T47D (cell line): ENCODE results near the gene OSCAR.

ENCODE experiments used
- DNase-seq, 2 experiments: peaks; one replicate each; pipeline versions ENCODE4 v3.0.0 to v3.0.0-alpha.2; 2011 to 2012; ENCODE audit warnings: low read depth in 1 of 2, low spot score in 1 of 2
- JUND ChIP-seq: IDR thresholded peaks from 2 replicates; pipeline ENCODE4 v1.6.1; 2012; ENCODE audit warnings: low read depth
- in situ Hi-C: cut with HindIII; loops from 2 replicates; pipeline ENCODE4 v1.10.0; 2016; ENCODE audit warnings: low sequenced_read_pairs, low pct_unique_long_range_greater_than_20kb

The OSCAR gene

GRCh38 chr19:54100561-54100960 is at the start of gene OSCAR:
Gene OSCAR (minus strand): TSS chr19:54100803. CDS start chr19:54100792, 11 bp downstream.
- no peak for DNase-seq
- no peak for TF ChIP-seq JUND
- in situ Hi-C loops, result no loop called here

- no peak for TF ChIP-seq JUND
- no peak for DNase-seq
- in situ Hi-C loops, result no loop called here
Observed at GRCh38 chr19:54149021-54149812, 48.6 kb upstream of the OSCAR start.

GRCh38 chr19:54148158-54148557 is 47.6 kb upstream of the OSCAR start:
- in situ Hi-C loops, result no loop called here
- TF ChIP-seq JUND, result no peak
- DNase-seq, result no peak

- in situ Hi-C loops, result no loop called here
- no peak for TF ChIP-seq JUND
- DNase-seq, result no peak
Observed at GRCh38 chr19:54147676-54148075, 47.1 kb upstream of the OSCAR start.

GRCh38 chr19:54145541-54146158 is 45.0 kb upstream of the OSCAR start:
- no peak for TF ChIP-seq JUND
- no peak for DNase-seq
- in situ Hi-C loops, result no loop called here

- TF ChIP-seq JUND, result no peak
- DNase-seq, result no peak
- in situ Hi-C loops, result no loop called here
Observed at GRCh38 chr19:54142166-54142780, 41.7 kb upstream of the OSCAR start.

- DNase-seq, result no peak
Observed at GRCh38 chr19:54141356-54141755, 40.8 kb upstream of the OSCAR start.

GRCh38 chr19:54138489-54139256 is 38.1 kb upstream of the OSCAR start:
- no peak for DNase-seq
- TF ChIP-seq JUND, result no peak
- in situ Hi-C loops, result no loop called here

More at GRCh38 chr19:54141356-54141755, 40.8 kb upstream of the OSCAR start:
- in situ Hi-C loops, result no loop called here
- no peak for TF ChIP-seq JUND

- no peak for DNase-seq
- no peak for TF ChIP-seq JUND
- in situ Hi-C loops, result no loop called here
Observed at GRCh38 chr19:54137699-54138488, 37.3 kb upstream of the OSCAR start, which contains the start of gene CNOT3. Gene CNOT3 (plus strand): TSS chr19:54137762. CDS start chr19:54142979, 5,217 bp downstream.

GRCh38 chr19:54136864-54137698 is 36.5 kb upstream of the OSCAR start:
- in situ Hi-C loops, result no loop called here
- no peak for TF ChIP-seq JUND
- peak; percentile 98 to 100 for DNase-seq
